22Rv1 (cell line): ENCODE results near the gene TMEM154.

Source experiments
- CTCF ChIP-seq: fragments of 450-650 bp; IDR thresholded peaks from 2 replicates; pipeline ENCODE4 v1.5.1; 2017; ENCODE audit warnings: mild to moderate bottlenecking
- ZFX ChIP-seq: fragments of 450-650 bp; IDR thresholded peaks from 2 replicates; pipeline ENCODE4 v1.6.1; 2017; ENCODE audit warnings: antibody characterized with exemption, borderline replicate concordance

- TF ChIP-seq CTCF: no peak
- TF ChIP-seq ZFX: no peak
These were observed 28.2 kb downstream of the TMEM154 start for GRCh38 chr4:152651473-152652060.
